GM19397 (cell line): ENCODE results near the gene TMEM242.

Experiments
- ATAC-seq: cut with Tn5 transposase; IDR thresholded peaks from one replicate; pipeline ENCODE4 v1.9.1; 2021; ENCODE audit warnings: mild to moderate bottlenecking, moderate library complexity; ENCODE audit not compliant: unreplicated experiment

The TMEM242 gene

GRCh38 chr6:157272866-157273755 lies 50.2 kb downstream of the TMEM242 start:
- no peak for ATAC-seq

- no peak for ATAC-seq
Observed at GRCh38 chr6:157272372-157272771, 50.9 kb downstream of the TMEM242 start.

- ATAC-seq = no peak
Observed at GRCh38 chr6:157271911-157272310, 51.4 kb downstream of the TMEM242 start.

- no peak for ATAC-seq
Observed at GRCh38 chr6:157271441-157271840, 51.9 kb downstream of the TMEM242 start.

GRCh38 chr6:157270916-157271315 lies 52.4 kb downstream of the TMEM242 start:
- no peak for ATAC-seq

- no peak for ATAC-seq
Observed at GRCh38 chr6:157270308-157270707, 53.0 kb downstream of the TMEM242 start.

- ATAC-seq = no peak
Observed at GRCh38 chr6:157269261-157269794, 54.0 kb downstream of the TMEM242 start.

- no peak for ATAC-seq
Observed at GRCh38 chr6:157268835-157269234, 54.5 kb downstream of the TMEM242 start.

GRCh38 chr6:157268396-157268795 lies 54.9 kb downstream of the TMEM242 start:
- ATAC-seq = no peak

GRCh38 chr6:157267654-157268053 lies 55.7 kb downstream of the TMEM242 start:
- ATAC-seq = no peak

GRCh38 chr6:157267109-157267611 lies 56.2 kb downstream of the TMEM242 start:
- ATAC-seq = no peak

GRCh38 chr6:157266274-157267101 lies 56.8 kb downstream of the TMEM242 start:
- ATAC-seq = no peak

GRCh38 chr6:157265635-157266034 lies 57.7 kb downstream of the TMEM242 start:
- no peak for ATAC-seq

- no peak for ATAC-seq
Observed at GRCh38 chr6:157265186-157265585, 58.1 kb downstream of the TMEM242 start.

GRCh38 chr6:157264701-157265100 lies 58.6 kb downstream of the TMEM242 start:
- no peak for ATAC-seq

GRCh38 chr6:157263881-157264397 lies 59.4 kb downstream of the TMEM242 start:
- ATAC-seq = no peak

- no peak for ATAC-seq
Observed at GRCh38 chr6:157263146-157263545, 60.2 kb downstream of the TMEM242 start.

GRCh38 chr6:157261606-157262005 lies 61.7 kb downstream of the TMEM242 start:
- ATAC-seq = no peak

- no peak for ATAC-seq
Observed at GRCh38 chr6:157260735-157261410, 62.4 kb downstream of the TMEM242 start.

GRCh38 chr6:157259443-157259842 lies 63.9 kb downstream of the TMEM242 start:
- ATAC-seq = no peak

- ATAC-seq = no peak
Observed at GRCh38 chr6:157258878-157259277, 64.4 kb downstream of the TMEM242 start.
